Subcutaneous adipose tissue (tissue), 4 donors: ENCODE data around the gene CYP2U1. TPM values are rescaled to one million over a fixed set of nuclear protein-coding genes. Genes with fewer than 3 reads are reported as not detected.

Experiments used
- CTCF ChIP-seq: fragments of 450-650 bp; IDR thresholded peaks from one replicate; pipeline ENCODE4 v1.5.1; 2016; ENCODE audit warnings: low read depth, mild to moderate bottlenecking, control low read depth, antibody characterized with exemption, moderate library complexity
- total RNA-seq, 4 donors: library from RNA; depleted of rRNA; stranded (reverse); fragments of >200 nt; gene quantifications; one replicate each; pipeline ENCODE4 v1.1.0, GENCODE V29; 2016

Gene CYP2U1
- total RNA-seq, 4 donors from 2014 or later: 10.2 to 17.4 (median 15.3) TPM

- TF ChIP-seq CTCF: no peak
These were observed 24.7 kb downstream of the CYP2U1 start for GRCh38 chr4:107956011-107956410.

- no peak for TF ChIP-seq CTCF
These were observed 35.6 kb downstream of the CYP2U1 start for GRCh38 chr4:107966903-107967302.

GRCh38 chr4:107970063-107970798, 38.9 kb downstream of the CYP2U1 start:
- TF ChIP-seq CTCF: no peak

- no peak for TF ChIP-seq CTCF
These were observed 41.3 kb downstream of the CYP2U1 start for GRCh38 chr4:107972605-107973004.

- TF ChIP-seq CTCF: no peak
These were observed 43.2 kb downstream of the CYP2U1 start for GRCh38 chr4:107974523-107974922.

- TF ChIP-seq CTCF: no peak
These were observed 46.1 kb downstream of the CYP2U1 start for GRCh38 chr4:107977482-107977881.

- no peak for TF ChIP-seq CTCF
These were observed 46.8 kb downstream of the CYP2U1 start for GRCh38 chr4:107977966-107978705.
